ENCODE data around the gene CXCR1. TPM values are rescaled to one million over a fixed set of nuclear protein-coding genes. Genes with fewer than 3 reads are reported as not detected.
A peak's percentile ranks its signal among the peaks of the same experiment; 100 is the strongest.

Gene CXCR1
- total RNA-seq, 2 donors from 2014 or later: 0.58 to 0.97 TPM

GRCh38 chr2:218168635-218169462, 2.1 kb upstream of the CXCR1 start:
- ATAC-seq: peak; percentile 67
- peak; percentile 42 for DNase-seq
- intact Hi-C loops (cut with DNase I): no loop called here

GRCh38 chr2:218168016-218168415, 1.3 kb upstream of the CXCR1 start:
- ATAC-seq (no peak), DNase-seq (no peak)
- intact Hi-C loops (cut with DNase I): no loop called here

GRCh38 chr2:218162814-218163213, 3.9 kb downstream of the CXCR1 start:
- ATAC-seq (no peak), DNase-seq (no peak)
- intact Hi-C loops (cut with DNase I): no loop called here

- DNase-seq (no peak), ATAC-seq (no peak)
- intact Hi-C loops (cut with DNase I): no loop called here
These were observed 5.1 kb downstream of the CXCR1 start for GRCh38 chr2:218161644-218162043.

GRCh38 chr2:218155953-218156479, 10.7 kb downstream of the CXCR1 start:
- ATAC-seq (no peak), DNase-seq (no peak)
- intact Hi-C loops (cut with DNase I): no loop called here

- intact Hi-C loops (cut with DNase I): no loop called here
- DNase-seq: no peak
- peak in 1 of 2 donors; percentile 72 for ATAC-seq
These were observed 14.0 kb downstream of the CXCR1 start for GRCh38 chr2:218152777-218153176.

GRCh38 chr2:218152172-218152571, 14.6 kb downstream of the CXCR1 start:
- intact Hi-C loops (cut with DNase I): no loop called here
- ATAC-seq (no peak), DNase-seq (no peak)

GRCh38 chr2:218149848-218150440, 16.8 kb downstream of the CXCR1 start:
- DNase-seq (no peak), ATAC-seq (no peak)
- intact Hi-C loops (cut with DNase I): no loop called here

GRCh38 chr2:218149098-218149497, 17.7 kb downstream of the CXCR1 start:
- intact Hi-C loops (cut with DNase I): no loop called here
- DNase-seq (no peak), ATAC-seq (no peak)

GRCh38 chr2:218146056-218146455, 20.7 kb downstream of the CXCR1 start:
- no peak for DNase-seq
- intact Hi-C loops (cut with DNase I): no loop called here
- no peak for ATAC-seq

- intact Hi-C loops (cut with DNase I): no loop called here
- DNase-seq: no peak
- no peak for ATAC-seq
These were observed 21.6 kb downstream of the CXCR1 start for GRCh38 chr2:218145124-218145523.

- intact Hi-C loops (cut with DNase I): no loop called here
- ATAC-seq: no peak
- DNase-seq: no peak
These were observed 28.7 kb downstream of the CXCR1 start for GRCh38 chr2:218138047-218138446.

- intact Hi-C loops (cut with DNase I): no loop called here
- no peak for ATAC-seq
These were observed 29.2 kb downstream of the CXCR1 start for GRCh38 chr2:218137514-218137913.

GRCh38 chr2:218130822-218131221, 35.9 kb downstream of the CXCR1 start:
- DNase-seq (no peak), ATAC-seq (no peak)
- intact Hi-C loops (cut with DNase I): no loop called here

More at GRCh38 chr2:218137514-218137913, 29.2 kb downstream of the CXCR1 start:
- no peak for DNase-seq

- intact Hi-C loops (cut with DNase I): no loop called here
- no peak for ATAC-seq
- DNase-seq: no peak
These were observed 36.4 kb downstream of the CXCR1 start for GRCh38 chr2:218130377-218130776.

GRCh38 chr2:218129458-218130135, 37.2 kb downstream of the CXCR1 start:
- DNase-seq (no peak), ATAC-seq (no peak)
- intact Hi-C loops (cut with DNase I): no loop called here

- no peak for DNase-seq
- intact Hi-C loops (cut with DNase I): no loop called here
- ATAC-seq: no peak
These were observed 37.8 kb downstream of the CXCR1 start for GRCh38 chr2:218128781-218129457.

- intact Hi-C loops (cut with DNase I): no loop called here
- DNase-seq: no peak
- ATAC-seq: no peak
These were observed 38.8 kb downstream of the CXCR1 start for GRCh38 chr2:218127929-218128455.

- DNase-seq: peak; percentile 27
- ATAC-seq: peak; percentile 53 to 65
- intact Hi-C loops (cut with DNase I): no loop called here
These were observed 41.1 kb downstream of the CXCR1 start, which contains the start of gene CXCR2 for GRCh38 chr2:218125626-218126080. Gene CXCR2, plus strand, starts transcription at chr2:218126028. Its CDS starts 8,774 bp downstream, at chr2:218134802.
